Activated CD8-positive, alpha-beta memory T cell treated with anti-CD3 and anti-CD28 coated beads for 4 hours (primary cell): ENCODE measurements around the gene FBXL4.
A peak's percentile ranks its signal among the peaks of the same experiment; 100 is the strongest.

Source experiments
- DNase-seq, 2 donors: peaks; one replicate each; pipeline ENCODE4 v3.0.0-alpha.2; 2020; ENCODE audit warnings: low read depth in 2 of 2

FBXL4 gene

GRCh38 chr6:98880486-98880885 is 67.3 kb downstream of the FBXL4 start:
- DNase-seq, result no peak

GRCh38 chr6:98877250-98877649 is 70.5 kb downstream of the FBXL4 start:
- no peak for DNase-seq

- DNase-seq, result no peak
Measured at GRCh38 chr6:98875375-98875774, 72.4 kb downstream of the FBXL4 start.

- no peak for DNase-seq
Measured at GRCh38 chr6:98871821-98872220, 75.9 kb downstream of the FBXL4 start.

- DNase-seq, result no peak
Measured at GRCh38 chr6:98871057-98871456, 76.7 kb downstream of the FBXL4 start.

GRCh38 chr6:98864497-98864896 is 83.2 kb downstream of the FBXL4 start:
- DNase-seq, result no peak

- no peak for DNase-seq
Measured at GRCh38 chr6:98848539-98849242, 99.1 kb downstream of the FBXL4 start.

- no peak for DNase-seq
Measured at GRCh38 chr6:98847779-98848538, 99.8 kb downstream of the FBXL4 start.

GRCh38 chr6:98847416-98847778 is 100.3 kb downstream of the FBXL4 start:
- DNase-seq, result no peak

- DNase-seq, result no peak
Measured at GRCh38 chr6:98846021-98846380, 101.7 kb downstream of the FBXL4 start.

- peak in 1 of 2 donors; percentile 36 for DNase-seq
Measured at GRCh38 chr6:98845211-98846020, 102.3 kb downstream of the FBXL4 start.

- no peak for DNase-seq
Measured at GRCh38 chr6:98844244-98845210, 103.2 kb downstream of the FBXL4 start.

GRCh38 chr6:98843271-98844243 is 104.2 kb downstream of the FBXL4 start:
- DNase-seq, result no peak

GRCh38 chr6:98842342-98843180 is 105.2 kb downstream of the FBXL4 start:
- DNase-seq, result no peak

- DNase-seq, result no peak
Measured at GRCh38 chr6:98841621-98842341, 106.0 kb downstream of the FBXL4 start.

GRCh38 chr6:98840996-98841513 is 106.7 kb downstream of the FBXL4 start:
- DNase-seq, result no peak

- no peak for DNase-seq
Measured at GRCh38 chr6:98840385-98840784, 107.4 kb downstream of the FBXL4 start.

- no peak for DNase-seq
Measured at GRCh38 chr6:98839781-98840361, 107.9 kb downstream of the FBXL4 start.
